Measurements from ENCODE around the gene TMEFF2.

Gene TMEFF2

DNA sequence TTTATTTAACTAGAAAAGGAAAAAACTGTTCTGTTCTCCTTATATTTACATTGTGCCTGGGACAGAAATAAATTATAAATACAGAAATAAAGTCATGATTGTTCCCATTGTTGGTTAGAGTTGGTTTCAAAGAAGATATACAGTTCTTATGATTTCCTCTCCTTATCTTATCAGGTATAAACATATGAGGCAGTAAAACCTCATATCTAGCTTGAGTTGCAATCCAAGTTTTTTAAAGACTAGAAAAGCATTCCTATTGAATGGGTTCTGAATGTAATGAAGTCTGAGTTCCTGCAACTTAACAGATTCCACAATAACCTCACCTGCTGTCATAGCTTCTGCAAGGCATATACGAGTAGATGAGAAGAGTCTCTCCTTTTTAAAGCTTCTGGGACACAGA, 233.2 kb downstream of the TMEFF2 start:
- DNase-seq (ENCODE audit: low spot score) = no peak

DNA sequence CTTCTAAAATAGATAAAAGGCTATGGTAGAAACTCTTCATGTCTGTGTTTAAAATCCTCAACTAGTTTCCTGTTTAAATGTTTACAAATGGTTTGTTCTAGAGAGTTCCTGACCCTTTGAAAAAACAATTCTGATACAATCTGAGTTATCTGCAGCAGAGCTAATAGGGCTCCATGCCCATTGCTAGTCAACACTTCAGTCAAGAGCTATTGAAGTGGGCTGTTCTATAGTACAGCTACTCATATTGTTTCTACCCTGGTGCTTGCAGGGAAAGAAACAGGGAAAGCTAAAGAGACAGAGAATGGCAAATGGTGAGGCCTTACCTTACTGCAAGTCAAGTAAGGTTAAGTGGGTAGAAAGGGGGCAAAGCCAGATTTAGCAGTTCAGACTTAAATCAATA, 235.5 kb downstream of the TMEFF2 start:
- no peak for DNase-seq (ENCODE audit: low spot score)

DNA sequence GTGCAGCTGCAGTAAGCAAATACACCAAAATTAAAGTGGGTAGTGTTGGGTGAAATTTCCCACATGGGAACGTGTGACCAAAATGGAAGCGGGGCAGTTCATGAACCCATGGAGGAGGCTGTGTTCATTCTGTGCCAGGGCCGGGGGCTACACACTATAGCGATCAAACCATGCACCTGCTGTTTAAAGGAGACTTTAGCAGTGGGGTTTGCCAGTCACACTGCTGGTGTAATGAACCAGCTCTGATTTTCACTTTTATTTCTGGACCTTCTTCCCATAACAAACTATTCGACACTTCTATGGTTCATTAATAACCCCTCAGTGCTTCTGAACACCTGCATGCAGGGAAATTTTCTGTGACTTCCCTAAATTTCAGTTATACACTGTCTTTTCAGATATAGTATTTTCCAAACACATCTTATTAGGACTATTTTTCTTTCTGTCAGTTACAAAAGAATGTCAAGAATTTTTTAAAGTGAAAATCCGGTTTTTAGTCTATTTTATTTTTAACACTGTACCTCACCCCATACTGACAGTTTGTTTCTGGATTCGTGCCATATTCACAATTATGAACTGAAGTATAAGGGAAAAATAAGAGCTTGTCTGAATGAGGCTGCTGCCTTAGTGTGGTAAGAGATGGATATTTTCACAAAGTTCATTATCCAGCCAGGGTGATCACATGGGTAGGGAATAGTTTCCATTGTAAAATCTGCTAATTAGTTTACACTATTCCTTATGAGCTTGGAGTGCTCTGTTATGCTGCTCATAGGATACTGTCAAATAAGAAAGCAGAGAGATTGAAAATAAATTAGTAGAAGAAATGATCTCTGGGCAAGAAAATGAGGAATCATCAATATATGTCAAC, 236.5 kb downstream of the TMEFF2 start:
- no peak for DNase-seq (ENCODE audit: low spot score)

DNA sequence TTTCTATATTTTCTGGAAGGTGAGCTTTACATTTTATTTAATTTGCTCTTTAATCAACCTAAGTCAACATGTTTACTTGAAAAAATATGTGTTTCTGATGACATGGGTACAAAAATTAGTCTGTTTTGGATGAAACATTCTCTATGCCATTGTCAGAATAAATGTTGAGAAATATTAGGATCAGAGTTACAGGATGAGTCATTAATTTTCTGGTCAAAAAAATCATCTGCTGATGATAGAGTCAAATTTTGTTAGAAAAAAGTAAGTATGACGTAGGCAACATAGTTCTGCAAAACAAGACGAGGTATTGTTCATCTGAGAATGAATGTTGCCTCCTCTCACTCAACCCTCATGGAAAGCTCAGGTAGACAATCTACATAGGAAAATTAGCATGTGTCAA, 240.3 kb downstream of the TMEFF2 start:
- DNase-seq (ENCODE audit: low spot score) = no peak

DNA sequence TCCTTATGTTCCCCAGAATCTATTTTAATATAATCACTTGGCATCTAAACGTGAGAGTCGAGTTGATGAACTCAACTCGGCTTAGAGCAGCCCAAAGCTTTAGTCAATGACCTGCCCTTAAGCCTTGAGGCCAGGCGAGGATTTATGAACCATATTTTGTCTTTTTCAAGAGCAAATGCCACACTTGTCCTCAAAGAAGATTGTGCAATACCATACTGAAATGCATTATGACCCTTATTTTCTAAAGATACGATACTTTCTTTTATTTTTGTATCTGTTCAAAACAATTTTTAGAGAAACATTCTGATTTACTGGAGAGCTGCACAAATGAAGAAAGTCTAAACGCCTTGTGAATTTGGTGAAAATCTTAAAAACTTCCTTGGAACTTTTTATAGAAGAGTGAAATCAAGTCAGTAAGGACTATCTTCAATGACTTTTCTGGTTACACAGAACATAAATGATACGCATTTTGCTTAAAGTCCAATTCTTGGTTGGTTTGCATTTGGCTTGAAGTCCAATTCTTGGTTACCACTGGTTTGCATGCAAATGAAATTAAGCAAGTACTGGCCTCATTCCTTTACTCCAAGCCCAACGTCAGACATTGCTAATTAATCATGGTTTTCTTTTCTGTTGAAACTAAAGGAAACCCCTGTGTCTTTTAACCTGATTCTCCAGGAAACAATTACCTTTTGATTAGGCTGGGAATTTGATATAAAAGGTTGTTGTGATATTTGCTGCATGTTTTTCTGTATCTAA, 242.0 kb downstream of the TMEFF2 start:
- DNase-seq (ENCODE audit: low spot score) = no peak

DNA sequence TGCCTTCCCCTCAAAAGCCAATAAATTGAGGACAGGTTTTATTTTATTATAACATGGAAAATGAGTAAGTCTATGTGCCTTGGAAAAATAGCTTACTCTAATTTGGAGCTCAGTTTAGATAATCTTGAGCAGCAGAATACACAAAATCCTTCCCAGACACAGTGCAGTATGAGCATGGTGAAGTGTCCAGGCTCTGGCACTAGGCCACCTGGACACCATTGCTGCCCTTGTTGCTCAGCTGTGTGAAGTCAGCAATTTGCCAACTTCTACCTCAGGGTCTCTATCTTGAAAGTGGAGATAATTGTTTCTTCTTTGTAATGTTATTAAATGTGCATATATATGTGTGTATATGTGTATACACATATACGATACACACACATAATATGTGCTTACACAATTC, 242.9 kb downstream of the TMEFF2 start:
- DNase-seq (ENCODE audit: low spot score) = no peak

DNA sequence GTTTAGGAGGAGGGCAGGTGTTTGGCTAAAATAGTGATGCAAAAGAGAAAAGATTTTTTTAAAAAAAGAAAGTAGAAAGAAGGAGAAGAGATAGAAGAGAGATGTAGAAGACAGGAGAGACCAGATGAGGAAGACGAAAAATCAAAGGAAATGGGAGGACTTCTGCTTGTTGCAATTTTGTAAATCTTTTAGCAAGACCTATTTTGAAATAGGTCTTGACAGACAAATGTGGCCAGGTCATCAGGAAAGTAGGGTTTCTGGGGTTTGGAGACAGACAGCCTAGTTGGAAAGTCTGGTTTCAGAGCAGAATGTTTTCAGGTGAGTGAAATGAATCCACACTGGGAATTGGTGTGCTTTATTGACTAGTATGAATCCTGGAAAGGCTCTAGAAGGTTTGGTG, 243.4 kb downstream of the TMEFF2 start:
- no peak for DNase-seq (ENCODE audit: low spot score)

DNA sequence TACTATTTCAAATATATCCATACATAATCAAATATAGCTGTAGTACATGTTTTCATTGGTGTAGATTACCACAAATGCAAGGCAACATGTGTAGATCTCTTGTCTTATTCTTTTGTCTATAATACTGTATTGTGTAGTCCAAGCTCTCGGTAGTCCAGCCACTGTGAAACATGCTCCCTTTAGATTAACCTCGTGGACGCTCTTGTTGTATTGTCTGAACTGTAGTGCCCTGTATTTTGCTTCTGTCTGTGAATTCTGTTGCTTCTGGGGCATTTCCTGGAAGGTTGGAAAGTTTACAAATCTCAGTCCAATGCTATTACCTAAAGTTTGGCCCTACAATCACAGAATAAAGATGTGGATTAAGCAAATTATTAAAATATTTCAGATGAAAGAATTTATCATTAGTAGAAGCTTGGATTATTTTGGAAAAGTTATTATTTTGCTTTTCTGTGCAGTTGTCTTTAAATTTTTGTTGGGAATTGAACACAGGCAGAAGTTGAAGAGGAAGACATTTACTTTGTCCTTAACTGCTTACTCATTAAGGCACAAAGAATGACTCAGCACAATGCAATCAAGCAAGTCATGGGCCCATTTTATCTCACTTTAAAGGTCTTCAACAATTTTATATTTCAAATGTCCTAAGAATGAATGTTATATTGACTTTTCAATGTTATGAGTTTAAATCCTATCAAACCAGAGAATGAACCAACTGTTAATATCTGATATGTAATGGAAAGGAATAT, 244.4 kb downstream of the TMEFF2 start:
- no peak for DNase-seq (ENCODE audit: low spot score)

DNA sequence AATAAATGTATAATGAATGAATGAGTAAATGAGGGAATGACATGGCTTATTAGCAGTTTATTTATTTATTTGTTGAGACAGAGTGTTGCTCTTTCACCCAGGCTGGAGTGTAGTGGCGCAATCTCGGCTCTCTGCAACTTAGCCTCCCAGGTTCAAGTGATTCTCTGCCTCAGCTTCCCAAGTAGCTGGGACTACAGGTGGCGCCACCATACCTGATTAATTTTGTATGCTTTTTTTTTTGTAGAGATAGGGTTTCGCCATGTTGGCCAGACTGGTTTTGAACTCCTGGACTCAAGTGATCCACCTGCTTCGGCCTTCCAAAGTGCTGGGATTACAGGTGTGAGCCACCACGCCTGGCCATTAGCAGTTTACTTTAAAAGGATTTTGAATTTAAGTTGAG, 247.5 kb downstream of the TMEFF2 start:
- no peak for DNase-seq (ENCODE audit: low spot score)

DNA sequence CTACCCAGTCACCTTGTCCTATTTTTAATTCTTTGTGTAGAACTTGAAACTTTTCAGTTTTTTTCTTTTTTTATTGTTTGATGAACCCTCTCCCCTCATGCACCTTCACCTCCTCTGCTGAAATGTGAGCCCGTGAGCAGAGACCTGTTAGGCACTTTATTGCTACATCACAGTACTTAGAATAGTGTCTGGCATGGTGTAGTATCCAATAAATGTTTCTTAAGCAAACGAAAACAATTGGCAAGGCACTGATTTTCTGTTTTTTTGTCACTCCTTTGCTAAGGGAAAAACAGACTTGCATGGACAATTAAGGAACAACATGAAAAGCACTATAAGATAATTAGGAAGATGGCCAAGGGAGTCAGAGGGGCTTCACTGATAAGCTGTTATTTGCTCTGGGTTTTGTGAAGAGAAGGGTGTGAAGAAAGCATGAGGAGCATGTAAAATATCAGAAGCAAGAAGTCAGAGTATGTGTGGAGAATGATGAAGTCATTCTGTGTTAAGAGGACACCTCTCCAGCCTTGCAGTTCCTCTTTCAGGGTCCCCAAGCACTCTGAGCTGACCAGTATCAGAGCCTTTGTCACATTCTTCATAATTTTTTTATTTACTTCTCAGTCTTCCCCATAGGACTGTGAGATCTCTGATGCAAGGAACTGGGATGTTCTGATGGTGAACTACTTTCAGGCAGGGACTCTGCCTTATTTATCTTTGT, 248.1 kb downstream of the TMEFF2 start:
- no peak for DNase-seq (ENCODE audit: low spot score)

DNA sequence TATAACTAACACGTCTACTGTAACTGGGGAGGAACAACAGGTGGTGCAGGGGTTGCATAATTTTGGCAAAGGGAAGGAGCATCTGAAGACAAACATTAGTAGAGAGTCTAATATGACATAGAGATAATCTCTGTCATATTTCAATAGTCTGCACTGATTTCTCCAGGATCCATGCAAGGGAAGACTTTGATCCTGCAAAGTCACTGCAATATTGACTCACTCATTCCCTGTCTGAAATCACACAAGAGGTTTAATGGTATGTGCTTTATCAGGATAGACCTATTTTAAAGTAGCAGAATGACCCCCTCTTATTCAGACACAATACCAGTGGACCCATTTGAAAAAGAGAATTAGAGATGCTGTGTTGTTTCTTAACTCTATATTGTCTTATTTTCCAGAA, 249.1 kb downstream of the TMEFF2 start:
- no peak for DNase-seq (ENCODE audit: low spot score)

DNA sequence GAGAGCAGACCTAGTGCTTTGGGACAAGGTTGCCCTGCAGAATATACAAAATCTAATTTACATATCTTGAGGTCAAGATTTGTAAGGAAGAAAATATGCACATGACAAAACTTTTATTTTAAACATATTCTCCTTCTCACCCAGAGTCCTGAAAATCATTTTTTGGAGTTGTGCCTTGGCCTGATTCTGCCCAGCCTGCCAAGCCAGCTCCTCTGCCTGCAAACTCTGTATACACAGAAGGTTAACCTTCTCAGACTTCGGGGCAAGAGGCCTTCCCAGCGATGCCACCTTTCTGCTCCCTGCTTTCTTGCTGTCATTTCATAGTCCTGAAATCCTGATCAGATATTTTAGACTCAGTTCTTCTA, 252.0 kb downstream of the TMEFF2 start:
- DNase-seq (ENCODE audit: low spot score) = no peak

DNA sequence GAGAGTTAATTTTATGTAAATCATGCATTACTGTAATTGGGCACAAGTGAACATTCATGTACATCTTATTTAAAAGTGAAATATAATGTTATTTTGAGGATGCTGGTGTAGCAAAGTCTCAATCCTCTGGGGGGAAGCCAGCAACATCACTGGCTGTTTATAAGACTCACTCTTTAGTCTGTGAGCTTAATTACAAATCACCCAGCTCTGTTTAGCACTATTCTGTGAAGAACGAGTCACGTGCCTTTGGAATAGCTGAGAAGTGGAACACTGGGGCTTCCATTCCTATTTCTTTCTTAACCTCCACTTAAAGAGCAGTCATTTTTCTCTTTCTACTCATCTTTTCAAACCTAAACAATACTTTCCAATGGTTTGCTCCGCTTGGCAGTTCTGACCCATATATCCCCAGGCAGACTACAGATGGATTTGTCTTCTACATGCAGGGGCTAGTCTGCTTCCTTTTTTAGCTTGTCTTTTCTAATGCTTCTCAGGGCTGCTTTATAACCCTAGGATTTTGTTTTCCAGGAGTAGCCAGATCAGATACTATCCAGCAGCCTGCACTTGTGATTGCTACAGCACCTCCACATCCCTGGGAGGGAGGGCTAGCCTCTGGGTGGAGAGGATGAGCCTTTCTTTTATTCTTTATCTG, 252.5 kb downstream of the TMEFF2 start:
- peak; percentile 8 for DNase-seq (ENCODE audit: low spot score)

DNA sequence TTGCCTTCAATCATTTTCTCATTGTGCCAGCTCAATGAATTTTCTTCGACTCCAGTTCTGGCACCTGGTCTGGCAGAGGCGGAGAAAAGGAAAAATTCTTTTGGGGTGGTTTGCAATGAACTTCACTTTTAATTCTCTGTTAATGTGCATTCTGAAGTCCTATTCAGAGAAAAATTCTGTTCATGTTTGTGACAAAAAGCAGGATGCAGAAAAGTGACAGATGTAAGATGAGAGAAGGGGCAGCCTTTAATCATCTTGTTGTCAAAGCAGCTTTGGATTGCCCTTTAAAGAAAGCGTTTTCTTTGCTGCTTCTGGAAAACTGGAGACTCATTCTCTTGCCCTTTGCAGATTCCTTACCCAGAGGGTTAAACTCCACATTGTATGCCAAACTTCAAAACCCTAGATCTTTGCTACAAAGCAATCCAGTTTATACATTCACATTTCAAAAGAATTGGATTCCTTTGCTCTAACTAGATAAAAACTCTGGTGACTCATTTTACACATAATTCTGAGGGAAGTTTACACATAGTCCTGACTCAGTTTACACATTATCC, 253.3 kb downstream of the TMEFF2 start:
- DNase-seq (ENCODE audit: low spot score) = no peak

DNA sequence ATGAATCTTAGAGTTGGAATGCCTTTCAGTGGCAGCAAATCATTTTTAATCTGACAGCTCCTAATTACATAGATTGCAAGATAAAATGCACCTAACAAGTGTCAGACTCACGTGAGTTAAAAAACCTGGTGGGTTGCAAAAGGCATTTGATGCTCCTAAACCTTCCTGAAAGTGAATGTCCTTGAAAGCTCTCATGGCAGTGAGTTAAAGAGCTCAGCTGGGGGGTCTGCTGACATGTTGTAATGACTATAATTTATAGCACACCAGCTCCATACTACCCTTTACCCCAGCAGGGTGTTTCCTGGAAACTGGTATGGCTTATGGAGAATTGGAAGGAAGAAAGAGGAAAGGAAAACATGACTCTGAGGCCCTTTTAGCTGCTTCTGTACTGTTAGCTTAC, 256.0 kb downstream of the TMEFF2 start:
- DNase-seq (ENCODE audit: low spot score) = no peak

DNA sequence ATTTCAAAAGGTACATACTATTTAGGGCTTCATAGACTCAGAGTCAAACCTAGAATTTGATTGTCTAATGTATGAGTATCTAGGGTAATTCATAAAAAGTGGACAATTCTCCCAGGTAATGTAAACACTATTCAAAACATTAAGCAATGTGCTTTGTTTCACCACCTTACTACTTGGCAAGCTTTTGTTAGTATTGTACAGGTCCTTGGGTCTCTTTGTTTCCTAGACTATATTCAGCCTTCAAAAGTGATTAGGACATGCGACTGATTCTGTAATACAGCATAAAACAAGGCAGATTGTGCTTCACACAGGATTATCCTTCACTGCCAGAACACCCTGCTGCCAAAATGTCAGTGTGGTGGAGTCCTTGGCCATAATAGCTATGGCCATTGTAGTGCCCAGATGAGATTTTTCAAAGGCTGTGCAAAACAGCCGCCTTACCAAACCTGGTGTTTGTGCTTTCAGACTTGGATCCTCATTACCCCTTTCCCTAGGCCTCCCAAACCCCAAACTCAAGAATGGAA, 257.8 kb downstream of the TMEFF2 start:
- DNase-seq (ENCODE audit: low spot score) = no peak

DNA sequence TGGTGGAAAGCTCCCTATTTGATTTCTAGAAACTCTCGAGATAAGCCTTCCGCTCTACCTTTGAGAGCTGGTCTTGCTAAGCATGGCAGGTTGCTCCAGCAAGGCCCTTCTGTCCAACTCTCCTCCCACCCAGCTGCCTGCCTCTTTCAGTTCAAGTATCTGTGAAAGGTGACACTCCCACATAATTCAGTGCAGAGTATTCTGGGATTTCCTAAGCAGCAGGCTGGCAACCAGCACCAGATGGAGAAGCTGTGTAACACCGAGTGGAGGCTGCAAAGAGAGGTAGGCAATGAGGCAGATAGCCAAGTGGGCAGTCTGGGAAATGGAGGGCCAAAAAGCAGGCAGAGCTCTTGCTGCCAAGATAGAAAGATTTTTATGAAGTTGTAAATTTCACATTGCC, 259.5 kb downstream of the TMEFF2 start:
- DNase-seq (ENCODE audit: low spot score) = no peak

DNA sequence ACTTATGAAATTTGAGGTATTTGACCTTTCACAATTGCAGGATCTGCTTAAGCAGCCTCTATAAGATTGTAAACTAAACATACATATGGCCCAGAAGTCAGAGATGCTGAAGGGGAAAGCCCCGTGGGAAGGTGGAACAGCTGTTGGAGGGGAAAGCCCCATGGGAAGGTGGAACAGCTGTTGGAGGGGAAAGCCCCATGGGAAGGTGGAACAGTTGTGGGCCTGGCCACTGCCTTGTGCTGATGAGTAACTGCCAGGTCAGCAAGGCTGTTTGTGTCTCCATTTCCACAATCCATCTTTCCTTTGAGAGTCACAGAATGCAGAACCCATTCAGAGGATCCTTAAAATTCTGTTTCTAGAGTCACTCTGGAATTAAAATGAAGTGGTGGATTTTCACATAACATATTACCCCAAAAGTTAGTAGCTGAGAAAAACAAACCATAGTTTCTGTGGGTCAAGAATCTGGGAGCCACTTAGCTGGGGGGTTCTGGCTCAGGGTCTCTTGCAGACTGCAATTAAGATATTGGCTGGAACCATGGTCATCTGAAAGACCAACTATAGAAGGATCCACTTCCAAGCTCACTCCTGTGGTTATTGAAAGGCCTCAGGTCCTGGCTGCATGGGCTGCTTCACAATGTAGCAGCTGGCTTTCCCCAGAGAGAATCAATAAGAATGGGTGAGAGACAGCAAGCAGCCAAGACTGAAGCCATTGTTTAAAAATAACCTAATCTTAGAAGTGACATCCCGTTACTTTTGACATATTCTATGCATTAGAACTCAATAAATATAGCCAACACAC, 261.2 kb downstream of the TMEFF2 start:
- no peak for DNase-seq (ENCODE audit: low spot score)

DNA sequence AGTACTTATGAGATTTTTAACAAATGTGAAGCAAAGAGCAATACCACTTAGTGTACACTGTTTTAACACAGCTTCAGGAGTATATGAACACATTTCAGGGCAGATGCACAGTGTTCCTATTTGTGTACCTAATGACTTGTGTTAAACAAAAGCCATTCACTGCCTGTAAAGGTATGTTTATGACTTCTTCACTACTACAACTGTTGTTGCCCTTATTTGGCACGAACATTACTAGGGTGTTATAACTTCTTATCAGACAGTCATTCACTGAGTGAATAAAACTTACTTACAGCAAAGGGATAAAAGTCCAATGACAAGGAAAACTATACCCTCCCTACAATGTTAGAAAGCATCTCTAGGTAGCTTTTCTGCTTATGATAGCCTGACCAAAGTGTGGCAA, 262.4 kb downstream of the TMEFF2 start:
- DNase-seq (ENCODE audit: low spot score) = no peak

DNA sequence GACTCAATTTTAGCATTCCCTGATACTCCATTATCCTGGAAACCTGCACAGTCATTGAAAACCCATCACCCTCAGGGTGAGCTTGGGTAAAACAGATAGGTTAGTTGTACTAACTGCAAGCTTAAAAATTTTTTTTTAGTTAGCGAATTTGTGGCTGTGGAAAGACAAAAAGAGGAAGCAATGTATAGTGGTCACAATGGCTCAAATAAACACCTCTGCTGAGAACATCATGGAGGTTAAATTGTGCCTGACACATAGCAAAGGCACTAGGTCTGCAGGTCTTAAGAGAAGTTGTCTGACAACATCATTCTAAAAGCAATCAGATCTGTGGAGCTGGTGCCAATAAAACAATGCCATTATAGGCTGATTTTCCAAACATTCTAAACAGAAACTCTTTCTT, 263.4 kb downstream of the TMEFF2 start:
- no peak for DNase-seq (ENCODE audit: low spot score)

Data from AG08395 (cell line).